AG04450 (cell line): ENCODE measurements around the gene UBXN4. TPM values are rescaled to one million over a fixed set of nuclear protein-coding genes. Genes with fewer than 3 reads are reported as not detected.

ENCODE experiments used
- CTCF ChIA-PET: fragments of 300-600, 350-600 bp; formaldehyde crosslinking; extraction: SDS; loops from one replicate; lab custom pipeline; 2022; ENCODE audit warnings: antibody characterized with exemption, inconsistent platforms; lab: Charles Lee
- POLR2A ChIA-PET: fragments of 350-600 bp; formaldehyde crosslinking; extraction: SDS; loops from one replicate; lab custom pipeline; 2021; ENCODE audit warnings: antibody characterized with exemption, inconsistent platforms; lab: Yijun Ruan, JAX
- DNase-seq: peaks from one replicate; pipeline ENCODE4 v3.0.0-alpha.2; 2011; ENCODE audit warnings: low read depth, low spot score
- H3K27ac ChIP-seq: one replicate; pipeline ENCODE4 v1.5.1; 2012; ENCODE audit warnings: low read depth, low read length, control low read depth
- H3K27me3 ChIP-seq: one replicate; pipeline ENCODE4 v1.6.0; 2012; ENCODE audit warnings: low read length; ENCODE audit not compliant: control insufficient read depth, insufficient read depth
- H3K4me3 ChIP-seq: 2 replicates; pipeline ENCODE4 v1.5.1; 2011; ENCODE audit warnings: mild to moderate bottlenecking, low read depth, low read length, control low read depth
- H3K9me3 ChIP-seq: 2 replicates; pipeline ENCODE4 v1.5.1; 2012; ENCODE audit warnings: low read length; ENCODE audit not compliant: control insufficient read depth, insufficient read depth
- CTCF ChIP-seq: IDR thresholded peaks from 2 replicates; pipeline ENCODE4 v1.5.1; 2011; ENCODE audit warnings: low read depth, low read length, control low read depth, inconsistent platforms
- polyA plus RNA-seq: library from polyadenylated mRNA; depleted of rRNA; stranded (reverse); fragments of >200 nt; gene quantifications from 2 replicates; pipeline ENCODE4 v1.2.3, GENCODE V29; 2011

UBXN4 gene
- polyA plus RNA-seq, 1 experiment = 141 TPM

DNA sequence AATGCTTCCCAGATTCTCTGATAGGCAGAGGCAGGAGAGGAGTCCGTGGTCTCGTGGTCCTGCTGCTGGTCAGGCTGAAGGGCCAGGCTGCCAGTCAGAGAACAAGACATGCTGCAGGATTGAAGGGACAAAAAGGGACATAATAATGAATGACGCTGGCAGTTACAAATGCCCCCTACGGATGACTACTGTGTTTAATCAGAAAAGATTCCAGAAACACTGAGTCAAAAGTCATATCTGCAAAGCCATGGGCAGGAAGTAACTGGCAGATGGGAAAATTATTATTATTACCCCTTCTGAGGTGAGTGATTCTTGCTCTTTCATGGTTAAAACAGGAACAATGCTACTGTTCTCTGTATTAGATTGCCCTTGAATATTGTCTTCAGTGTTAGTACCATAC, 76.3 kb downstream of the UBXN4 start:
- Histone ChIP-seq H3K27ac (no peak overlapping the region), H3K27me3 (no peaks in the 10 kb centered on the region), H3K4me3 (no peak overlapping the region), H3K9me3 (peaks cover 4% of the 10 kb centered on the region)
- ChIA-PET CTCF (interaction anchor here (1.7 kb wide), 1 partner anchor 21 kb away, joined by 8 read pairs; no protein-coding TSS in a partner anchor), POLR2A (no interaction called here)
- no peak for TF ChIP-seq CTCF
- no peak for DNase-seq

GRCh38 chr2:135818937-135819610, 77.4 kb downstream of the UBXN4 start:
- DNase-seq = no peak
- H3K27ac ChIP-seq = peak overlapping the region; percentile 54
- ChIA-PET CTCF (interaction anchor here (0.6 to 1.7 kb wide), 2 partner anchors 22 to 346 kb away, joined by 3 to 8 read pairs; no protein-coding TSS in a partner anchor), POLR2A (no interaction called here)
- no peak overlapping the region for H3K4me3 ChIP-seq
- H3K9me3 ChIP-seq = peaks cover 12% of the 10 kb centered on the region
- peak; percentile 55 for TF ChIP-seq CTCF
- no peaks in the 10 kb centered on the region for H3K27me3 ChIP-seq

- Histone ChIP-seq H3K27ac (peak overlapping the region; percentile 54), H3K4me3 (no peak overlapping the region; the same call in 1 of the 2 replicates), H3K27me3 (no peaks in the 10 kb centered on the region), H3K9me3 (peaks cover 12% of the 10 kb centered on the region)
- POLR2A ChIA-PET = interaction anchor here (0.5 kb wide), 1 partner anchor 39 kb away, joined by 5 read pairs; no protein-coding TSS in a partner anchor
- TF ChIP-seq CTCF = no peak
- peak; percentile 20 for DNase-seq
- CTCF ChIA-PET = no interaction called here
These were observed 78.5 kb downstream of the UBXN4 start for GRCh38 chr2:135820003-135820618.

- Histone ChIP-seq H3K4me3 (no peak overlapping the region), H3K27ac (no peak overlapping the region), H3K9me3 (peaks cover 12% of the 10 kb centered on the region), H3K27me3 (no peaks in the 10 kb centered on the region)
- no peak for TF ChIP-seq CTCF
- CTCF ChIA-PET = no interaction called here
- POLR2A ChIA-PET = no interaction called here
- DNase-seq = no peak
These were observed 79.5 kb downstream of the UBXN4 start for GRCh38 chr2:135821190-135821589.

DNA sequence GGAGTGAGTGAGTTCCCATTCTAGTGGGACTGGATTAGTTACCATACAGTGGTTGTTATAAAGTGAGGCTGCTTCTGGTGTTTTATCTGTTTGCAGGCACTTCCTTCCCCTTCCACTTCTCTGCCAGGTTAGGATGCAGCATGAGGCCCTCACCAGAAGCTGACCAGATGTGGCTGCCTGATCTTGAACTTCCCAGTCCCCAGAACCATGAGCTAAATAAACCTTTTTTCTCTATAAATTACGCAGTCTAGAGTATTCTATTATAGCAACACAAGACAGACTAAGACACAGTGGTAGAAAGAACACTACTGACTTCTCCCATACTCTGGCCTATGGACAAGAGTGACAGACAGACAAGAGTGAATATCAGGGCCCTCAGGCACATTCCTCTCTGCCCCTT, 81.2 kb downstream of the UBXN4 start:
- H3K9me3 ChIP-seq = peaks cover 12% of the 10 kb centered on the region
- H3K27me3 ChIP-seq = no peaks in the 10 kb centered on the region
- H3K27ac ChIP-seq = no peak overlapping the region
- CTCF ChIA-PET = interaction anchor here (1.0 kb wide), 1 partner anchor 26 kb away, joined by 4 read pairs; no protein-coding TSS in a partner anchor
- TF ChIP-seq CTCF = no peak
- POLR2A ChIA-PET = no interaction called here
- DNase-seq = no peak
- no peak overlapping the region for H3K4me3 ChIP-seq
